RWPE2 (cell line): ENCODE data around the gene SMIM45.

Source experiments
- ATAC-seq: fragments of 200-7000 bp; cut with Tn5 transposase; 3 replicates; pipeline ENCODE4 v1.9.1; 2021; ENCODE audit warnings: low read depth
- DNase-seq: peaks from one replicate; pipeline ENCODE4 v3.0.0-alpha.2; 2020; ENCODE audit warnings: low spot score
- H3K27ac ChIP-seq: fragments of 450-650 bp; 2 replicates; pipeline ENCODE4 v1.5.1; 2017; ENCODE audit warnings: mild to moderate bottlenecking; ENCODE audit not compliant: poor library complexity, severe bottlenecking
- H3K27me3 ChIP-seq: fragments of 250-450 bp; sonication (Bioruptor Pico); 2 replicates; pipeline ENCODE4 v1.5.1; 2021; ENCODE audit warnings: mild to moderate bottlenecking, moderate library complexity; ENCODE audit not compliant: insufficient read depth, poor library complexity, severe bottlenecking
- H3K36me3 ChIP-seq: fragments of 250-450 bp; sonication (Bioruptor Pico); 2 replicates; pipeline ENCODE4 v1.5.1; 2020; ENCODE audit warnings: low read depth, mild to moderate bottlenecking, moderate library complexity
- H3K4me1 ChIP-seq: fragments of 250-450 bp; sonication (Bioruptor Pico); 2 replicates; pipeline ENCODE4 v1.5.1; 2021; ENCODE audit warnings: mild to moderate bottlenecking, moderate library complexity; ENCODE audit not compliant: insufficient read depth, poor library complexity, severe bottlenecking
- H3K4me3 ChIP-seq: fragments of 250-450 bp; sonication (Bioruptor Pico); 2 replicates; pipeline ENCODE4 v1.5.1; 2021; ENCODE audit warnings: mild to moderate bottlenecking, moderate library complexity; ENCODE audit not compliant: severe bottlenecking
- H3K9me3 ChIP-seq: fragments of 250-450 bp; sonication (Bioruptor Pico); 2 replicates; pipeline ENCODE4 v1.5.1; 2021; ENCODE audit warnings: mild to moderate bottlenecking, moderate library complexity; ENCODE audit not compliant: severe bottlenecking
- TF ChIP-seq, protein P1 (sequence below): fragments of 450-650 bp; IDR thresholded peaks from one replicate; pipeline ENCODE4 v1.5.1; 2017; ENCODE audit warnings: mild to moderate bottlenecking, moderate library complexity; ENCODE audit not compliant: poor library complexity, severe bottlenecking

SMIM45 gene

DNA sequence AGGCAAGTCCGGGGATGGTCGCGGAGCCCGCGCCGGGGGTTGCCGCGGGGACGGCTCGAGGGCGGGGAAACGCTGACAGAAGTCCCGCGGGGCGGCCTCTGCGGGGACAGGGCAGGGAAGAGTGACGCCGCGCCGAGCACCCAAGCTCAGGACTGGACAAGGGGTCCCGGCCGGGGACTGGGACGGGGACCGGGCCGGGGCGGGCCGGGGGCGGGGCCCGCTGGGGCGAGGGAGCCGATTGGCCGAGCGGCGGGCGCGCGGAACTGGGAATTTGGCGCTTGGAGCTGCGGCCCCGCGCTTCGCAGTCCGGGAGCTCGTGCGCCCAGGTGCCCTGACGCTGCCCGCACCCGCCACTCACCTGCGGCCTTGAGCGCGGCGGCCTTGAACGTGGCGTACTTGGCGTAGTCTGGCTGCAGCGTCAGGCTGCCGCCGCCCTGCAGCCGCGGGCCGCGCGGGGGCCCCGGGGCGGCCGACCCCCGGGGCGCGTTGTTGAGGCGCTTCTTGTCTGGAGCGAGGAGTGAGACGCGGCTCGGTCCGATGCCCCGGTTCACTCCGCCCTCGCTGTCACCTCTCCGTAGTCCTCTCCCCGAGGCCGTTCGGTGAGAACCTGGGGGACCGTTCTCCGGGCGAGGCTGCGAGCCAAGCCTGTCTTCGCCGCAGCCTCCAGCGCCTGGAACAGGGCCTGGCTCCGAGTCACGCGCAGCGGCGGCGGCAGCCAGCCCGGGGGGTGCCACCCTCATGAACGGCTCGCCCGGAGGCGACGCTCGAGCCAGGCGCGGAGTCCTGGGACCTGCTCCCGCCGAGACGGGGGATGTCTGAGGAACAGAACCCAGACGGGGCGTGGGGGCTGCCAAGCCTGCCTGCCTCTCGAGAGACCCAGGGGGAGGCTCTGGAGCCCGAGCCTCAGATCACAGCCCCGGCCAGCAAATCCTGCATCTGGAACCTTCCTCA, 41.6 kb upstream of the SMIM45 start:
- Histone ChIP-seq H3K27me3 (peaks cover 50% of the 10 kb centered on the region), H3K9me3 (no peaks in the 10 kb centered on the region), H3K27ac (no peak overlapping the region), H3K4me1 (no peaks in the 10 kb centered on the region), H3K36me3 (peaks cover 7% of the 10 kb centered on the region; the same call in 1 of the 2 replicates), H3K4me3 (peak overlapping the region; percentile 0)
- ATAC-seq (peak; percentile 13), DNase-seq (no peak)
- TF ChIP-seq, protein P1, sequence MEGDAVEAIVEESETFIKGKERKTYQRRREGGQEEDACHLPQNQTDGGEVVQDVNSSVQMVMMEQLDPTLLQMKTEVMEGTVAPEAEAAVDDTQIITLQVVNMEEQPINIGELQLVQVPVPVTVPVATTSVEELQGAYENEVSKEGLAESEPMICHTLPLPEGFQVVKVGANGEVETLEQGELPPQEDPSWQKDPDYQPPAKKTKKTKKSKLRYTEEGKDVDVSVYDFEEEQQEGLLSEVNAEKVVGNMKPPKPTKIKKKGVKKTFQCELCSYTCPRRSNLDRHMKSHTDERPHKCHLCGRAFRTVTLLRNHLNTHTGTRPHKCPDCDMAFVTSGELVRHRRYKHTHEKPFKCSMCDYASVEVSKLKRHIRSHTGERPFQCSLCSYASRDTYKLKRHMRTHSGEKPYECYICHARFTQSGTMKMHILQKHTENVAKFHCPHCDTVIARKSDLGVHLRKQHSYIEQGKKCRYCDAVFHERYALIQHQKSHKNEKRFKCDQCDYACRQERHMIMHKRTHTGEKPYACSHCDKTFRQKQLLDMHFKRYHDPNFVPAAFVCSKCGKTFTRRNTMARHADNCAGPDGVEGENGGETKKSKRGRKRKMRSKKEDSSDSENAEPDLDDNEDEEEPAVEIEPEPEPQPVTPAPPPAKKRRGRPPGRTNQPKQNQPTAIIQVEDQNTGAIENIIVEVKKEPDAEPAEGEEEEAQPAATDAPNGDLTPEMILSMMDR = no peak

DNA sequence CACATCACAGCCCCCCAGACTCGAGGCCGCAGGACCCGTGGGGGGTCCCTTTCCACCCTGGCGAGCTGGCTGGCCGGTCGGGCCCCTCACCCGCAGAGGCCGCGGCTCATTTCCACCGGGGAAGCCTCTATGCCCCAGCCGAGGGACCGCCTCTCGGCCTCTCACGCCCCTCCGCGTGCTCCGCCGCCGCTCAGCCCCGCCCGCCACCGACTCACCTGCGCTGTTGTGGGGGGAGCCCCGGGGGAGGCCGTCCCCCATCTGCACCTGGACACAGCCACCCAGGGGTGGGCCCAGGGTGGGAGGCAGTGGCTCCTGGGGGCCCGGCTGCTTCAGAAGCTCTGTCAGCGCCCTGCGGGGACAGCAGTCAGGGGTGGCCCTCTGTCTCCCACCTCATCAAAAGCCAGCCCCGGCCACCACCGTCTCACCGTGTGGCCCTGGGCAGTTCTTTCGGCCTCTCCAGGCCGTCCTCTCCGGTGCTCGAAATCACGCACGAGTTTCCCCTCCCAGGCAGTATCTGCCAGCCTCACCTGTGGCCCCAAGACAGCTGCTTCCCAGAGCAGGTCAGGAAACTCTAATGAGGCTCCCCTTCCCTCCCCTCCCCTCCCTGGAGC, 40.8 kb upstream of the SMIM45 start:
- H3K36me3 ChIP-seq = peaks cover 7% of the 10 kb centered on the region; the same call in 1 of the 2 replicates
- ATAC-seq (no peak), DNase-seq (no peak)
- TF ChIP-seq, protein P1 = no peak
- no peaks in the 10 kb centered on the region for H3K9me3 ChIP-seq
- H3K27me3 ChIP-seq = peaks cover 57% of the 10 kb centered on the region
- H3K4me3 ChIP-seq = no peak overlapping the region
- no peaks in the 10 kb centered on the region for H3K4me1 ChIP-seq
- no peak overlapping the region for H3K27ac ChIP-seq

DNA sequence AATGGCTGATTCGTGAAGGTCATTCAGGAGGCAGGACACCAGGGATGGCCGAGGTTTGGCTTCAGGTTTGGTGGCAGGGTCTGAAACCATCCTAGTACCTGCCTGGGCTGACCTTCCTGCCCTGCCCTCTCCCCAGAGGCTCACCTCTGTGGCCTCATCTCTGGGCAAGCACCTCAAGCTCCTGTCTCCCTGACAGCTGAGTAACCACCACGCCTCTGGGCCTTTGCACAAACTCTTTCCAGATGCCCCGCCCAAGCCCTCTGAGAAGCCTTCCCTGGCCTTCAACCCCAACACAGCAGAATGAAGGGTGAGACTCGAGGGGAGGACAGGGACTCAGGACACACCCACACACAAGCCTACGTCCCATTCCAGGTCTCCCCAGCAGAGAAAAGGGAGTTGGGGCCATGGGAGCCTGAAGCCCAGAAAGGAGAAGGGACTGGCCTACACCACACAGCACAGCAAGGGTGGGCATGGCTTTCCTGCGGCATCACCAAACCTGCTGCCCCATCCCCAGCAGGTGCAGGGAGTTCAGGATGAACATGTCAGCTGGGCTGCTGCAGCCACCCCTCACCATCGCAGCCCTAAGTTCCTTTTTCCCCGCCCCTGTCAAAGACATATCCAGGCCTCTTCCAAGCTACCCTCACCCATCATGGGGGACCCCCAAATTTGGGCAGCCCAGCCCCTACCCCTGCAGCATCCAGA, 39.5 kb upstream of the SMIM45 start:
- H3K36me3 ChIP-seq = no peaks in the 10 kb centered on the region
- no peaks in the 10 kb centered on the region for H3K4me1 ChIP-seq
- no peak for ATAC-seq
- TF ChIP-seq, protein P1 = no peak
- H3K27me3 ChIP-seq = peaks cover 62% of the 10 kb centered on the region
- DNase-seq = no peak
- H3K4me3 ChIP-seq = no peak overlapping the region
- H3K9me3 ChIP-seq = no peaks in the 10 kb centered on the region
- H3K27ac ChIP-seq = no peak overlapping the region

DNA sequence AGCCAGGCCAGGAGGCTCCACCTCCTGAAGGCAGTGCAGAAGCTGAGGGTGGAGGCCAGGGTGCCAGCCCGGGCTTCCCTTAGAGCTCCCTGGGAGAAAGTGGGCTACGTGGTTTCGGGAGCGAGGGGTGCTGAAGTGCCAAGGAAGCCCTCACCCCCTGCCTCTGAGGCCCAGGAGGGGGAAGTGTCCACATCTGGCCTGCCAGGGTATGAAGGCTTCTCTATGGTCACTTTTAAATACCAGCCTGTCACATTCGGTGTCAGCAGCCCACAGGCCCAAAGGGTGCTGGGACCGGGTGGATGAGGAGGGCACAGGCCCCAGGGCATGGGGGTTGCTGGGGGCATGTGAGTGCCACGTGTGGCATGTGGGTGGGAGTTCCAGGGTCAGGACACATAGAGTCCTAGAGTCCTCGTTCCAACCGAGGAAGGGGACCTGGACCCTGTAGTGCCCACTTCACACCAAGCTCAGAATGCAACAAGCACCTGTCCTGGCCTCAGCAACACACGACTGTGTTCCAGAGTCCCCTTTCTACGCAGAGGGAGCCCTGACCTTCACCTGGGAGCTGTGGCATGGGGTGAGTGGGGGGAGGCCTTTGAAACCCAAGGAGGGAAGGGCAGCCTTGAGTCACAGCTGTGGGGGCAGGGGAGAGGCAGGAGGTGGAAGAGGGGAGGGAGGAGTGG, 38.8 kb upstream of the SMIM45 start:
- Histone ChIP-seq H3K4me1 (peaks cover 5% of the 10 kb centered on the region), H3K4me3 (no peak overlapping the region), H3K9me3 (no peaks in the 10 kb centered on the region), H3K36me3 (no peaks in the 10 kb centered on the region), H3K27me3 (peaks cover 62% of the 10 kb centered on the region), H3K27ac (no peak overlapping the region)
- no peak for ATAC-seq
- no peak for DNase-seq
- TF ChIP-seq, protein P1 = no peak
